Astrocyte (in vitro differentiated cells and primary cell): ENCODE results near the gene TLE1.

Source experiments
- CTCF ChIP-seq: IDR thresholded peaks from 2 replicates; pipeline ENCODE4 v1.5.1; 2011; ENCODE audit warnings: low read depth, mild to moderate bottlenecking, inconsistent platforms, low read length, moderate library complexity; ENCODE audit not compliant: insufficient read depth
- EZH2 ChIP-seq: IDR thresholded peaks from 2 replicates; pipeline ENCODE4 v1.6.1; 2012; ENCODE audit warnings: mild to moderate bottlenecking, low read length, inconsistent platforms; ENCODE audit not compliant: insufficient read depth

- TF ChIP-seq CTCF (no peak), EZH2 (no peak)
Measured at GRCh38 chr9:81693671-81694378, 4.5 kb upstream of the TLE1 start.
